IMR-90 (cell line): ENCODE data around the gene IL6. TPM values are rescaled to one million over a fixed set of nuclear protein-coding genes. Genes with fewer than 3 reads are reported as not detected.

Source experiments
- ATAC-seq: fragments of 200-7000 bp; cut with Tn5 transposase; 2 replicates; pipeline ENCODE4 v1.9.1; 2020; ENCODE audit warnings: low read depth, mild to moderate bottlenecking, moderate library complexity
- BruUV-seq: library from RNA; stranded (reverse); fragments of 400-500 nt; replicated peaks from 2 replicates; lab custom pipeline; 2021; lab: Mats Ljungman, UMichigan
- CTCF ChIA-PET: fragments of 300-600 bp; formaldehyde crosslinking; extraction: SDS; loops from one replicate; lab custom pipeline; 2021; ENCODE audit warnings: antibody characterized with exemption; lab: Yijun Ruan, JAX
- POLR2A ChIA-PET: fragments of 300-600 bp; sonication (Branson Sonifier 250); formaldehyde crosslinking; loops from one replicate; lab custom pipeline; 2022; ENCODE audit warnings: antibody characterized with exemption; ENCODE audit not compliant: unreplicated experiment; lab: Charles Lee
- DNase-seq: peaks from one replicate; pipeline ENCODE4 v3.0.0; 2013
- H2AFZ ChIP-seq: replicated peaks from 2 replicates; pipeline ENCODE3; 2013; ENCODE audit warnings: low read length, mild to moderate bottlenecking; ENCODE audit not compliant: poor library complexity
- H2AK5ac ChIP-seq: 2 replicates; pipeline ENCODE4 v1.6.1; 2013; ENCODE audit warnings: low read depth, low read length, inconsistent platforms
- H2AK9ac ChIP-seq: replicated peaks from 2 replicates; pipeline ENCODE3; 2013; ENCODE audit warnings: mild to moderate bottlenecking, low read depth, low read length, moderate library complexity; ENCODE audit not compliant: poor library complexity
- H2BK120ac ChIP-seq: 2 replicates; pipeline ENCODE4 v1.6.1; 2013; ENCODE audit warnings: low read depth, low read length, inconsistent platforms
- H2BK15ac ChIP-seq: 3 replicates; pipeline ENCODE4 v1.6.1; 2013; ENCODE audit warnings: low read depth, low read length, inconsistent platforms
- H2BK20ac ChIP-seq: 2 replicates; pipeline ENCODE4 v1.6.1; 2013; ENCODE audit warnings: low read depth, mild to moderate bottlenecking, inconsistent platforms, low read length, moderate library complexity
- H2BK5ac ChIP-seq: 2 replicates; pipeline ENCODE4 v1.6.1; 2013; ENCODE audit warnings: mild to moderate bottlenecking, low read depth, low read length, inconsistent platforms; ENCODE audit not compliant: poor library complexity, severe bottlenecking
- H3K14ac ChIP-seq: replicated peaks from 2 replicates; pipeline ENCODE4 v1.6.1; 2013; ENCODE audit warnings: low read depth, low read length, inconsistent platforms
- H3K18ac ChIP-seq: 2 replicates; pipeline ENCODE4 v1.6.1; 2013; ENCODE audit warnings: low read depth, low read length, control low read depth
- H3K23ac ChIP-seq: 2 replicates; pipeline ENCODE4 v1.6.1; 2013; ENCODE audit warnings: low read depth, low read length, inconsistent platforms
- H3K27ac ChIP-seq: 2 replicates; pipeline ENCODE4 v1.5.1; 2013; ENCODE audit warnings: mild to moderate bottlenecking, control low read depth, low read length; ENCODE audit not compliant: insufficient read depth
- H3K27me3 ChIP-seq: 2 replicates; pipeline ENCODE4 v1.6.1; 2013; ENCODE audit warnings: low read length; ENCODE audit not compliant: control insufficient read depth, insufficient read depth
- H3K36me3 ChIP-seq: 2 replicates; pipeline ENCODE4 v1.6.1; 2013; ENCODE audit warnings: low read length, mixed read lengths; ENCODE audit not compliant: control insufficient read depth, insufficient read depth
- H3K4ac ChIP-seq: 2 replicates; pipeline ENCODE4 v1.6.1; 2013; ENCODE audit warnings: low read depth, low read length, inconsistent platforms
- H3K4me1 ChIP-seq: 2 replicates; pipeline ENCODE4 v1.6.1; 2013; ENCODE audit warnings: low read length, mixed read lengths; ENCODE audit not compliant: control insufficient read depth, insufficient read depth
- H3K4me2 ChIP-seq: 2 replicates; pipeline ENCODE4 v1.6.1; 2013; ENCODE audit warnings: low read depth, mild to moderate bottlenecking, control low read depth, low read length, moderate library complexity
- H3K4me3 ChIP-seq: 2 replicates; pipeline ENCODE4 v1.5.1; 2013; ENCODE audit warnings: low read depth, mild to moderate bottlenecking, control low read depth, low read length, moderate library complexity; ENCODE audit not compliant: insufficient read depth
- H3K56ac ChIP-seq: 2 replicates; pipeline ENCODE4 v1.6.1; 2013; ENCODE audit warnings: low read length, inconsistent platforms; ENCODE audit not compliant: insufficient read depth; ENCODE audit errors: extremely low read depth
- H3K79me1 ChIP-seq, 2 experiments: 2 replicates each; pipeline ENCODE4 v1.6.1; 2013; ENCODE audit warnings: low read length in 2 of 2, inconsistent platforms in 1 of 2, low read depth in 1 of 2
- H3K9ac ChIP-seq: 2 replicates; pipeline ENCODE4 v1.6.1; 2013; ENCODE audit warnings: low read depth, low read length, control low read depth
- H3K9me1 ChIP-seq: 2 replicates; pipeline ENCODE4 v1.6.1; 2013; ENCODE audit warnings: low read length, inconsistent platforms; ENCODE audit not compliant: insufficient read depth
- H3K9me3 ChIP-seq: 2 replicates; pipeline ENCODE4 v1.6.1; 2013; ENCODE audit warnings: low read length; ENCODE audit not compliant: control insufficient read depth, insufficient read depth
- H4K20me1 ChIP-seq: 2 replicates; pipeline ENCODE4 v1.6.1; 2013; ENCODE audit warnings: low read length, inconsistent platforms; ENCODE audit not compliant: insufficient read depth
- H4K5ac ChIP-seq: 2 replicates; pipeline ENCODE4 v1.6.1; 2013; ENCODE audit warnings: mild to moderate bottlenecking, low read depth, low read length, control low read depth
- H4K8ac ChIP-seq, 2 experiments: 2 replicates each; pipeline ENCODE4 v1.6.1; 2013; ENCODE audit warnings: low read depth in 2 of 2, low read length in 2 of 2, control low read depth in 1 of 2, inconsistent platforms in 1 of 2
- H4K91ac ChIP-seq: 2 replicates; pipeline ENCODE4 v1.6.1; 2013; ENCODE audit warnings: low read depth, low read length, inconsistent platforms; ENCODE audit not compliant: insufficient read depth
- BHLHE40 ChIP-seq: fragments of 150-350 bp; IDR thresholded peaks from 2 replicates; pipeline ENCODE4 v1.6.1; 2016; ENCODE audit warnings: mild to moderate bottlenecking, low read depth, low read length
- CEBPB ChIP-seq: IDR thresholded peaks from 2 replicates; pipeline ENCODE4 v1.6.1; 2012; ENCODE audit warnings: low read depth, low read length, improper control_type of control experiment
- CHD1 ChIP-seq: IDR thresholded peaks from 2 replicates; pipeline ENCODE4 v1.6.1; 2012; ENCODE audit warnings: low read depth, low read length, improper control_type of control experiment
- CTCF ChIP-seq: conservative IDR thresholded peaks from 2 replicates; pipeline ENCODE4 v1.5.1; 2012; ENCODE audit warnings: mild to moderate bottlenecking, low read depth, low read length, improper control_type of control experiment
- ELK1 ChIP-seq: fragments of 150-350 bp; IDR thresholded peaks from 2 replicates; pipeline ENCODE4 v1.6.1; 2016; ENCODE audit warnings: low read depth, mild to moderate bottlenecking, low read length, moderate library complexity, borderline replicate concordance
- FOS ChIP-seq: fragments of 150-350 bp; IDR thresholded peaks from 2 replicates; pipeline ENCODE4 v1.6.1; 2016; ENCODE audit warnings: low read depth, low read length
- MAFK ChIP-seq: IDR thresholded peaks from 2 replicates; pipeline ENCODE4 v1.6.1; 2012; ENCODE audit warnings: low read depth, low read length, improper control_type of control experiment
- MAZ ChIP-seq: IDR thresholded peaks from 2 replicates; pipeline ENCODE4 v1.6.1; 2012; ENCODE audit warnings: low read depth, mild to moderate bottlenecking, low read length, improper control_type of control experiment, moderate library complexity, borderline replicate concordance
- MXI1 ChIP-seq: IDR thresholded peaks from 2 replicates; pipeline ENCODE4 v1.6.1; 2012; ENCODE audit warnings: low read depth, mild to moderate bottlenecking, low read length, moderate library complexity, borderline replicate concordance
- NFE2L2 ChIP-seq: fragments of 150-350 bp; IDR thresholded peaks from 2 replicates; pipeline ENCODE4 v1.6.1; 2016; ENCODE audit warnings: low read depth, mild to moderate bottlenecking, low read length
- RAD21 ChIP-seq: IDR thresholded peaks from 2 replicates; pipeline ENCODE4 v1.6.1; 2012; ENCODE audit warnings: low read length, improper control_type of control experiment
- SMC3 ChIP-seq: fragments of 150-350 bp; IDR thresholded peaks from 2 replicates; pipeline ENCODE4 v1.6.1; 2016; ENCODE audit warnings: low read depth, mild to moderate bottlenecking, antibody characterized with exemption, low read length, moderate library complexity
- USF2 ChIP-seq: fragments of 150-350 bp; IDR thresholded peaks from 2 replicates; pipeline ENCODE4 v1.6.1; 2017; ENCODE audit warnings: mild to moderate bottlenecking, antibody characterized with exemption, low read length, low read depth
- WGBS, 2 experiments: methylation state at CpG; one replicate each; pipeline versions ENCODE4 v1.1.5 to v1.1.7; 2013; ENCODE audit warnings: missing lambda C conversion rate in 2 of 2; ENCODE audit not compliant: insufficient read length in 1 of 2; ENCODE audit errors: extremely low coverage in 2 of 2; 5-methylcytosine and 5-hydroxymethylcytosine counted together
- dilution Hi-C: fragments of 300-500 bp; cut with HindIII; formaldehyde crosslinking; loops from one replicate; pipeline ENCODE4 v1.14.3; 2018; ENCODE audit warnings: low sequenced_read_pairs; ENCODE audit not compliant: unreplicated experiment
- in situ Hi-C: fragments of 300-500 bp; cut with MboI; formaldehyde crosslinking; loops from 3 replicates; pipeline ENCODE4 v1.14.3; 2019; ENCODE audit warnings: low sequenced_read_pairs, inconsistent platforms, mixed read lengths
- intact Hi-C: fragments of 100-400 bp; cut with micrococcal nuclease; formaldehyde crosslinking; loops from 2 replicates; pipeline ENCODE4 v1.10.0; 2022
- polyA plus RNA-seq, 3 experiments: library from polyadenylated mRNA; depleted of rRNA; stranded (reverse); fragments of >200 nt; gene quantifications; 2 replicates each; pipeline ENCODE4 v1.2.3, GENCODE V29; 2012; ENCODE audit warnings: low replicate concordance in 1 of 3
- total RNA-seq: library from RNA; depleted of rRNA; stranded (reverse); fragments of >200 nt; gene quantifications from 2 replicates; pipeline ENCODE4 v1.2.3, GENCODE V29; 2012

Gene IL6
- total and polyA plus RNA-seq, 2 of the 4 experiments (the other 2 are of a cell fraction), result 15.2 to 50.8 TPM

GRCh38 chr7:22765609-22766008 is 38.6 kb downstream of the IL6 start:
- H3K36me3 ChIP-seq, result no peaks in the 10 kb centered on the region
- no peak overlapping the region for H4K91ac ChIP-seq
- DNase-seq (no peak), ATAC-seq (no peak)
- no peak overlapping the region for H3K4me3 ChIP-seq
- H3K4me2 ChIP-seq, result no peak overlapping the region
- no peak overlapping the region for H4K8ac ChIP-seq
- 0 out of 2 replicates have a peak, but pooled peaks cover 3% of the 10 kb centered on the region for H3K9me1 ChIP-seq
- dilution Hi-C loops, result no loop called here
- H2AFZ ChIP-seq, result no peak overlapping the region
- in situ Hi-C loops, result no loop called here
- TF ChIP-seq MAZ, result no peak
- no peak for TF ChIP-seq USF2
- TF ChIP-seq RAD21, result no peak
- TF ChIP-seq FOS, result no peak
- no peak for TF ChIP-seq BHLHE40
- TF ChIP-seq MXI1, result no peak
- no peak for TF ChIP-seq CEBPB
- TF ChIP-seq ELK1, result no peak
- TF ChIP-seq CHD1, result no peak
- TF ChIP-seq CTCF, result no peak
- TF ChIP-seq MAFK, result no peak
- no peak for TF ChIP-seq NFE2L2
- TF ChIP-seq SMC3, result no peak
- no peak overlapping the region for H3K18ac ChIP-seq
- 100% methylated on average over 2 of the region's 4 CpGs; no CpG with 5 or more reads in 1 of the 2 experiments for WGBS, 2 experiments
- H3K14ac ChIP-seq, result no peak overlapping the region
- H2BK120ac ChIP-seq, result no peak overlapping the region
- H3K56ac ChIP-seq, result no peak overlapping the region
- no peaks in the 10 kb centered on the region for H3K27me3 ChIP-seq
- H3K4me1 ChIP-seq, result no peaks in the 10 kb centered on the region; the same call in 1 of the 2 replicates
- no peak overlapping the region for H2AK5ac ChIP-seq
- H3K9me3 ChIP-seq, result peaks cover 2% of the 10 kb centered on the region
- H3K9ac ChIP-seq, result no peak overlapping the region
- H2BK15ac ChIP-seq, result no peak overlapping the region
- no peak overlapping the region for H3K4ac ChIP-seq
- H3K27ac ChIP-seq, result no peak overlapping the region
- ChIA-PET POLR2A (no interaction called here), CTCF (no interaction called here)
- no TSS peak for BruUV-seq
- no peak overlapping the region for H2AK9ac ChIP-seq
- no peak overlapping the region for H4K5ac ChIP-seq
- intact Hi-C loops, result no loop called here
- no peak overlapping the region for H2BK5ac ChIP-seq
- H4K20me1 ChIP-seq, result no peaks in the 10 kb centered on the region
- no peak overlapping the region for H3K23ac ChIP-seq
- no peak overlapping the region for H2BK20ac ChIP-seq
- H3K79me1 ChIP-seq, result no peaks in the 10 kb centered on the region
